ENCODE data around the gene CCDC112. TPM values are rescaled to one million over a fixed set of nuclear protein-coding genes. Genes with fewer than 3 reads are reported as not detected.

The CCDC112 gene
- total and polyA plus RNA-seq, 2 of the 4 experiments (the other 2 are of a cell fraction), result 2.0 to 2.3 TPM

GRCh38 chr5:115313052-115313451 is 16.6 kb upstream of the CCDC112 start:
- ATAC-seq (ENCODE audit: low read depth) (no peak), DNase-seq (no peak)
- Histone ChIP-seq H3K36me3 (ENCODE audit: control insufficient read depth, insufficient read depth, low read length) (no peaks in the 10 kb centered on the region), H3K27me3 (ENCODE audit: control insufficient read depth, insufficient read depth, low read length) (peaks cover 4% of the 10 kb centered on the region), H3K56ac (ENCODE audit: extremely low read depth, insufficient read depth, low read length) (no peak overlapping the region), H2BK20ac (ENCODE audit: low read depth, low read length) (no peak overlapping the region), H3K27ac (ENCODE audit: insufficient read depth, low read length) (no peak overlapping the region), H2AK5ac (ENCODE audit: low read depth, low read length) (no peak overlapping the region), H3K9me1 (ENCODE audit: insufficient read depth, low read length) (no peaks in the 10 kb centered on the region), H3K9me3 (ENCODE audit: control insufficient read depth, insufficient read depth, low read length) (no peaks in the 10 kb centered on the region), H3K18ac (ENCODE audit: low read depth, low read length) (no peak overlapping the region), H3K14ac (replicated peaks; ENCODE audit: low read depth, low read length) (no peak overlapping the region), H2AFZ (replicated peaks; ENCODE audit: low read length, poor library complexity) (no peak overlapping the region), H4K5ac (ENCODE audit: low read depth, low read length) (no peak overlapping the region), H3K4me2 (ENCODE audit: low read depth, low read length) (no peak overlapping the region), H3K23ac (ENCODE audit: low read depth, low read length) (no peak overlapping the region), H3K79me1 (ENCODE audit: low read depth in 1 of 2, low read length in 2 of 2) (no peaks in the 10 kb centered on the region), H4K20me1 (ENCODE audit: insufficient read depth, low read length) (no peaks in the 10 kb centered on the region), H3K4ac (ENCODE audit: low read depth, low read length) (no peak overlapping the region), H4K91ac (ENCODE audit: insufficient read depth, low read depth, low read length) (no peak overlapping the region), H2AK9ac (replicated peaks; ENCODE audit: low read depth, low read length, poor library complexity) (no peak overlapping the region), H2BK15ac (ENCODE audit: low read depth, low read length) (no peak overlapping the region), H2BK120ac (ENCODE audit: low read depth, low read length) (no peak overlapping the region), H3K4me3 (ENCODE audit: insufficient read depth, low read depth, low read length) (no peak overlapping the region), H2BK5ac (ENCODE audit: low read depth, low read length, poor library complexity, severe bottlenecking) (no peak overlapping the region), H3K9ac (ENCODE audit: low read depth, low read length) (no peak overlapping the region), H4K8ac (ENCODE audit: low read depth in 2 of 2, low read length in 2 of 2) (no peak overlapping the region), H3K4me1 (ENCODE audit: control insufficient read depth, insufficient read depth, low read length) (no peaks in the 10 kb centered on the region)
- ChIA-PET CTCF (no interaction called here), POLR2A (ENCODE audit: unreplicated experiment) (no interaction called here)
- in situ Hi-C loops (cut with MboI; ENCODE audit: low sequenced_read_pairs), result loop anchor here (5.0 to 25.0 kb wide), 2 partner anchors 274 to 749 kb away; no protein-coding TSS in a partner anchor
- no CpG with 5 or more reads among the region's 2 CpGs for WGBS, 2 experiments (ENCODE audit: extremely low coverage in 2 of 2, insufficient read length in 1 of 2)
- no TSS peak for BruUV-seq (replicated peaks)
- dilution Hi-C loops (cut with HindIII; ENCODE audit: low sequenced_read_pairs, unreplicated experiment), result no loop called here
- intact Hi-C loops (cut with micrococcal nuclease), result loop anchor here (5.0 kb wide), 1 partner anchor 524 kb away; no protein-coding TSS in a partner anchor
- TF ChIP-seq USF2 (IDR thresholded peaks at IDR 0.05; ENCODE audit: low read depth, low read length) (no peak), RFX5 (IDR thresholded peaks at IDR 0.05; ENCODE audit: low read depth, low read length) (no peak), FOS (IDR thresholded peaks at IDR 0.05; ENCODE audit: low read depth, low read length) (no peak), CTCF (conservative IDR thresholded peaks at IDR 0.05; ENCODE audit: low read depth, low read length) (no peak), RAD21 (IDR thresholded peaks at IDR 0.05; ENCODE audit: low read length) (no peak), RCOR1 (IDR thresholded peaks at IDR 0.05; ENCODE audit: insufficient replicate concordance, low read length) (no peak), CHD1 (IDR thresholded peaks at IDR 0.05; ENCODE audit: low read depth, low read length) (no peak), MAZ (IDR thresholded peaks at IDR 0.05; ENCODE audit: borderline replicate concordance, low read depth, low read length) (no peak), SMC3 (IDR thresholded peaks at IDR 0.05; ENCODE audit: low read depth, low read length) (no peak), MXI1 (IDR thresholded peaks at IDR 0.05; ENCODE audit: borderline replicate concordance, low read depth, low read length) (no peak), POLR2A (IDR thresholded peaks at IDR 0.05; ENCODE audit: low read depth, low read length) (no peak), CEBPB (IDR thresholded peaks at IDR 0.05; ENCODE audit: low read depth, low read length) (no peak), NFE2L2 (IDR thresholded peaks at IDR 0.05; ENCODE audit: low read depth, low read length) (no peak), MAFK (IDR thresholded peaks at IDR 0.05; ENCODE audit: low read depth, low read length) (no peak), ELK1 (IDR thresholded peaks at IDR 0.05; ENCODE audit: borderline replicate concordance, low read depth, low read length) (no peak), BHLHE40 (IDR thresholded peaks at IDR 0.05; ENCODE audit: low read depth, low read length) (no peak)

All from IMR-90 (cell line).